Fibroblast of lung (primary cell): ENCODE data around the gene MEGF8.

Experiments used
- CTCF ChIP-seq, 2 donors: IDR thresholded peaks in 1 of 2; conservative IDR thresholded peaks in 1 of 2; 1 replicate in 1 of 2; 2 replicates in 1 of 2; pipeline ENCODE4 v1.5.1; 2011 to 2012; ENCODE audit warnings: low read length in 2 of 2, control low read depth in 1 of 2, inconsistent platforms in 1 of 2, low read depth in 1 of 2, mild to moderate bottlenecking in 1 of 2
- EZH2 ChIP-seq: IDR thresholded peaks from 2 replicates; pipeline ENCODE4 v1.5.1; 2012; ENCODE audit warnings: low read length, control low read depth, mild to moderate bottlenecking; ENCODE audit errors: missing control alignments

GRCh38 chr19:42363614-42364346, 38.3 kb downstream of the MEGF8 start:
- TF ChIP-seq CTCF (conservative IDR thresholded peaks at IDR 0.05 in 1 of 2, IDR thresholded peaks at IDR 0.05 in 1 of 2; ENCODE audit: low read depth in 1 of 2, low read length in 2 of 2) (no peak), EZH2 (no peak)
